Heart right ventricle (tissue), 16 donors: ENCODE results near the gene IFIT3. TPM values are rescaled to one million over a fixed set of nuclear protein-coding genes. Genes with fewer than 3 reads are reported as not detected.

Experiments used
- ATAC-seq, 8 donors: fragments of 200-7000 bp; cut with Tn5 transposase; one replicate each; pipeline ENCODE4 v1.9.1; 2020; ENCODE audit warnings: mild to moderate bottlenecking in 8 of 8, moderate library complexity in 8 of 8, moderate number of reproducible peaks in 1 of 8
- DNase-seq, 2 donors: peaks; one replicate each; pipeline ENCODE4 v3.0.0-alpha.2; 2020
- H3K27ac ChIP-seq, 10 donors: fragments of 200-600 bp; sonication (generic) in 2 of 10; one replicate each; pipeline versions ENCODE4 v1.5.0 to v1.8.0; 2020 to 2022; ENCODE audit warnings: mild to moderate bottlenecking in 3 of 10
- H3K27me3 ChIP-seq, 7 donors: fragments of 200-600 bp; one replicate each; pipeline ENCODE4 v1.8.0; 2021 to 2022; ENCODE audit warnings: mild to moderate bottlenecking in 2 of 7
- H3K36me3 ChIP-seq, 9 donors: fragments of 200-600 bp; sonication (generic) in 1 of 9; one replicate each; pipeline versions ENCODE4 v1.5.0 to v1.8.0; 2020 to 2022; ENCODE audit warnings: mild to moderate bottlenecking in 2 of 9
- H3K4me1 ChIP-seq, 9 donors: fragments of 200-600 bp; sonication (generic) in 1 of 9; one replicate each; pipeline versions ENCODE4 v1.5.0 to v1.8.0; 2020 to 2022; ENCODE audit warnings: mild to moderate bottlenecking in 4 of 9
- H3K4me3 ChIP-seq, 10 donors: fragments of 200-600 bp; sonication (generic) in 2 of 10; one replicate each; pipeline versions ENCODE4 v1.5.0 to v1.8.0; 2020 to 2022; ENCODE audit warnings: mild to moderate bottlenecking in 7 of 10, moderate library complexity in 2 of 10
- H3K9me3 ChIP-seq, 11 donors: fragments of 200-600 bp in 10 of 11; sonication (generic) in 2 of 11; one replicate each; pipeline versions ENCODE4 v1.5.0 to v1.8.0; 2013 to 2022; ENCODE audit warnings: mild to moderate bottlenecking in 2 of 11, control low read depth in 1 of 11, moderate library complexity in 1 of 11
- CTCF ChIP-seq, 9 donors: fragments of 200-600 bp; sonication (generic) in 2 of 9; IDR thresholded peaks; one replicate each; pipeline versions ENCODE4 v1.5.0 to v1.8.0; 2021 to 2022; ENCODE audit warnings: antibody characterized with exemption in 9 of 9, mild to moderate bottlenecking in 5 of 9, moderate library complexity in 1 of 9
- WGBS, 2 donors: extraction: QIAGEN DNeasy Blood & Tissue Kit; methylation state at CpG; one replicate each; pipeline ENCODE4 v1.1.7; 2013; ENCODE audit warnings: inconsistent platforms in 1 of 2; 5-methylcytosine and 5-hydroxymethylcytosine counted together
- intact Hi-C, 10 donors: fragments of 100-400 bp; cut with DNase I; formaldehyde crosslinking; loops; one replicate each; pipeline versions ENCODE4 v1.11.1 to v1.14.2; 2022
- polyA plus RNA-seq, 2 donors: library from polyadenylated mRNA; stranded (reverse); fragments of 200-250 nt; gene quantifications; one replicate each; pipeline ENCODE4 v1.2.3, GENCODE V29; 2013
- total RNA-seq, 10 donors: library from RNA; stranded (reverse); fragmentation: NEBNext Ultra II Directional in 3 of 10; extraction: Animal tissue kit (Norgen Biotek cat#: 25700) in 3 of 10; gene quantifications; one replicate each; pipeline versions ENCODE4 v1.2.1 to v1.2.4, GENCODE V29; 2021 to 2023
- donor health status: Arrhythmogenic right ventricular cardiomyopathy.
- donor health status: ischemic (EF 13 %, LVEDD 7.1; RV severe dilation, severe dysfunction).
- donor health status: healthy with polysubstance abuse.
- donor health status: DM: no; HTN: yes; CAD: no.
- donor health status: DM: no; HTN: no; CAD: no.
- donor health status: ischemic (EF 25% LVEDD 6.9; RV normal size, moderate dysfunction).
- donor health status: ischemic (EF 25% LVEDD 5.7; RV mildly dilated, moderate dysfunction).
- donor health status: healthy.
- donor health status: DM: yes; HTN: yes; CAD: no.
- donor health status: Ischemic cardiomyopathy.
- donor health status: ischemic (EF 35%, LVEDD 5.7; RV mildly dilated, moderate dysfunction).
- donor health status: nonischemic (EF 11% LVEDD 7.7; RV severe dilation, severe dysfunction).
- donor health status: DM: yes; HTN: yes; CAD: no.
- donor health status: PGD.
- donor health status: ischemic (EF 29% LVEDD 5.4; RV normal size, mild dysfunction).
- donor health status: nonischemic (EF 23%, LVEDD 6.1; RV moderate dilation, normal function).

Gene IFIT3
- total and polyA plus RNA-seq, 12 donors = 4.7 to 102 (median 12.2) TPM

GRCh38 chr10:89339875-89340274 is 12.1 kb downstream of the IFIT3 start:
- H3K4me1 ChIP-seq = peaks cover 0 to 71% (median 25%) of the 10 kb centered on the region in 9 donors
- peaks cover 0 to 54% (median 30%) of the 10 kb centered on the region in 9 donors for H3K36me3 ChIP-seq
- WGBS, 2 donors = 90 to 96% methylated on average over 4 of the region's 4 CpGs
- intact Hi-C loops = no loop called here
- no peak overlapping the region for H3K4me3 ChIP-seq
- ATAC-seq = no peak
- H3K9me3 ChIP-seq = no peaks in the 10 kb centered on the region
- TF ChIP-seq CTCF (IDR thresholded peaks at IDR 0.05) = no peak
- H3K27ac ChIP-seq = no peak overlapping the region
- no peaks in the 10 kb centered on the region for H3K27me3 ChIP-seq
- DNase-seq = no peak

- Histone ChIP-seq H3K4me3 (no peak overlapping the region), H3K27me3 (no peaks in the 10 kb centered on the region), H3K36me3 (peaks cover 0 to 53% (median 30%) of the 10 kb centered on the region in 9 donors), H3K9me3 (no peaks in the 10 kb centered on the region), H3K4me1 (peaks cover 0 to 67% (median 27%) of the 10 kb centered on the region in 9 donors), H3K27ac (no peak overlapping the region)
- 93 to 95% methylated on average over 3 of the region's 3 CpGs for WGBS, 2 donors
- no peak for DNase-seq
- TF ChIP-seq CTCF (IDR thresholded peaks at IDR 0.05) = no peak
- ATAC-seq = no peak
- intact Hi-C loops = no loop called here
Observed at GRCh38 chr10:89341649-89342048, 13.9 kb downstream of the IFIT3 start.

GRCh38 chr10:89342206-89342958 is 14.6 kb downstream of the IFIT3 start:
- intact Hi-C loops = no loop called here
- Histone ChIP-seq H3K27ac (peak overlapping the region in 4 of 10 donors; percentile 2 to 55 (median 29)), H3K36me3 (peaks cover 0 to 45% (median 30%) of the 10 kb centered on the region in 9 donors), H3K9me3 (no peaks in the 10 kb centered on the region), H3K4me1 (peaks cover 4 to 72% (median 27%) of the 10 kb centered on the region in 9 donors), H3K27me3 (no peaks in the 10 kb centered on the region), H3K4me3 (no peak overlapping the region)
- peak in 4 of 8 donors; percentile 25 to 56 (median 44) for ATAC-seq
- no peak for TF ChIP-seq CTCF (IDR thresholded peaks at IDR 0.05)
- DNase-seq = peak; percentile 33 to 64
- WGBS, 2 donors = 51 to 60% methylated on average over 3 of the region's 3 CpGs

- Histone ChIP-seq H3K27ac (peak overlapping the region in 4 of 10 donors; percentile 1 to 55 (median 24)), H3K4me1 (peaks cover 7 to 72% (median 34%) of the 10 kb centered on the region in 9 donors), H3K27me3 (no peaks in the 10 kb centered on the region), H3K9me3 (no peaks in the 10 kb centered on the region), H3K4me3 (no peak overlapping the region), H3K36me3 (peaks cover 0 to 37% (median 22%) of the 10 kb centered on the region in 9 donors)
- TF ChIP-seq CTCF (IDR thresholded peaks at IDR 0.05) = no peak
- ATAC-seq = no peak
- no peak for DNase-seq
- intact Hi-C loops = no loop called here
- WGBS, 2 donors = 80 to 85% methylated on average over 5 of the region's 5 CpGs
Observed at GRCh38 chr10:89343089-89343767, 15.4 kb downstream of the IFIT3 start.
